Hematopoietic multipotent progenitor cell treated with erythropoietin and hydrocortisone succinate and interleukin-3 and kit ligand, for 8 days (in vitro differentiated cells): ENCODE measurements around the gene FTCD.
"Not testable (repeated sequence)": the region's sequence is repeated elsewhere in the genome, so short reads cannot be mapped to it uniquely, and the experiment has no call there.

Experiments
- DNase-seq: peaks from one replicate; pipeline ENCODE4 v3.0.0-alpha.2; 2015

Gene FTCD

GRCh38 chr21:46171585-46171984, 16.2 kb upstream of the FTCD start:
- no peak for DNase-seq

- DNase-seq, result not testable (repeated sequence)
Observed at GRCh38 chr21:46170436-46171193, 15.2 kb upstream of the FTCD start.

- DNase-seq, result no peak
Observed at GRCh38 chr21:46168659-46169386, 13.4 kb upstream of the FTCD start.

GRCh38 chr21:46168238-46168637, 12.9 kb upstream of the FTCD start:
- no peak for DNase-seq

- DNase-seq, result no peak
Observed at GRCh38 chr21:46165098-46165497, 9.7 kb upstream of the FTCD start.

GRCh38 chr21:46163380-46163779, 8.0 kb upstream of the FTCD start:
- no peak for DNase-seq

- no peak for DNase-seq
Observed at GRCh38 chr21:46161633-46162592, 6.5 kb upstream of the FTCD start.

- no peak for DNase-seq
Observed at GRCh38 chr21:46160907-46161632, 5.7 kb upstream of the FTCD start.

- DNase-seq, result no peak
Observed at GRCh38 chr21:46160657-46160906, 5.2 kb upstream of the FTCD start.

- DNase-seq, result no peak
Observed at GRCh38 chr21:46159841-46160656, 4.7 kb upstream of the FTCD start.

GRCh38 chr21:46159390-46159789, 4.0 kb upstream of the FTCD start:
- no peak for DNase-seq

GRCh38 chr21:46158666-46159300, 3.4 kb upstream of the FTCD start:
- no peak for DNase-seq

- DNase-seq, result no peak
Observed at GRCh38 chr21:46157987-46158451, 2.6 kb upstream of the FTCD start.

- DNase-seq, result no peak
Observed at GRCh38 chr21:46157396-46157986, 2.1 kb upstream of the FTCD start.

- DNase-seq, result no peak
Observed at GRCh38 chr21:46156678-46157077, 1.3 kb upstream of the FTCD start.

GRCh38 chr21:46156378-46156645, 933 bp upstream of the FTCD start:
- no peak for DNase-seq

GRCh38 chr21:46154955-46155513, 345 bp downstream of the FTCD start:
- no peak for DNase-seq

GRCh38 chr21:46154155-46154954, 1.0 kb downstream of the FTCD start:
- no peak for DNase-seq

- DNase-seq, result peak; percentile 48
Observed at GRCh38 chr21:46153247-46154154, 1.9 kb downstream of the FTCD start.
